Cerebellar cortex (tissue), 1 donor: Measurements from ENCODE around the gene CDK5RAP2.
"Not testable (repeated sequence)": the region's sequence is repeated elsewhere in the genome, so short reads cannot be mapped to it uniquely, and the experiment has no call there.

Experiments
- DNase-seq: peaks from one replicate; pipeline ENCODE4 v3.0.0-alpha.2; 2015; ENCODE audit warnings: low spot score

Gene CDK5RAP2

DNA sequence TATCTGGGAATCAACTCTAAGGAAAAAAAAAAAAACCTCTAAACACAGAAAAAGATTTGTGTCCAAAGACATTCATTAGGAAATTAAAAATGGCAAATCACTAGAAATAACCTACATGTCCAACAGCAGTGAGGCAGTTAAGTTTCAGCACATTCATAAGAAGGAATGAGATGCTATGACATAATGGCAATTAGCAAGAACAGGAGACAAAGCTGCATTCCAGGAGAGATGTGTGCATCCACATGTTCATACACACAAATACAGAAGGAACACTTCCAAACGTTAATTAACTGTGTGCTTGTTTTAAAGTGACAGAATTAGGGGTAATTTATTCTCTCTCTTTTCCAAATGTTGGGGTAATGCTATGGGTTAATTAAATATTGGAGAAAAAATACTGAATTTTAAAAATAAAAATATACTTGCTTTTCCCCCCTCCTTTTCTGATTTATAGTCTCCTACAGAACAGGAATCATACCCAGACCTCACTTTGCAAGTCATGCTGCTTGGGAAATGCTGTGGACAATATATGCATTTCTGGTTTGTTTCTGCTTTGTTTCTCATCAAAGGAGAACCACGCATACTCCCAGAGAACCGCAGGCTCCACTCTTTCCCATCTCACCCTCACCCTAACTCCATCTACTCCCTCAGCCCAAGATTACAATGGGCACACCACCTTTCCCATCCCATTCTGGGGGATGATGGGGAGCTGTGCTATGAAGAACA, 114.1 kb downstream of the CDK5RAP2 start:
- no peak for DNase-seq

DNA sequence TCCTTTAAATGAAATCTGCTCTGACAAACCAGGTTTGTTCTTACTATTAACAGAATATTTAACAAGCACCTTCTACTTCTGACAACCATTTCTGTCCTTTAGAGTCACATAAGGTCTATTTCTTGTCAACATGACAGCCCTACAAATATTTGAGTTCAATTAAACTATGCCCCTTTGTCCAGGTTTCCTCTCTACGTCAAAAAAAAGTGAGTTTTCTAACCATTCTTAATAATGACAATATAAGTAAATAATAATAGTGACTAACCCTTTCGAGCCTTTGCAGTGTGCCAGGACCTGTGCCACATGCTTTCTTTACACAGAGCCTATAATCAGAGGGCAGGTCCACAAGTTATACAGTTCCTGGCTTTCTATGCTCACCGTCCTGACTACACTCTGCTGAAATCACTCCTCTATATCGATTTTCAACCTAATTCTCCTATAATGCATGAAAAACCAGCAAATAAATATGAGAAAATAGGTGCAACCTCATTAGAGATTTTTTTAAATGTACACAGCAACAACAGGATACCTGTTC, 115.0 kb downstream of the CDK5RAP2 start:
- DNase-seq: no peak

DNA sequence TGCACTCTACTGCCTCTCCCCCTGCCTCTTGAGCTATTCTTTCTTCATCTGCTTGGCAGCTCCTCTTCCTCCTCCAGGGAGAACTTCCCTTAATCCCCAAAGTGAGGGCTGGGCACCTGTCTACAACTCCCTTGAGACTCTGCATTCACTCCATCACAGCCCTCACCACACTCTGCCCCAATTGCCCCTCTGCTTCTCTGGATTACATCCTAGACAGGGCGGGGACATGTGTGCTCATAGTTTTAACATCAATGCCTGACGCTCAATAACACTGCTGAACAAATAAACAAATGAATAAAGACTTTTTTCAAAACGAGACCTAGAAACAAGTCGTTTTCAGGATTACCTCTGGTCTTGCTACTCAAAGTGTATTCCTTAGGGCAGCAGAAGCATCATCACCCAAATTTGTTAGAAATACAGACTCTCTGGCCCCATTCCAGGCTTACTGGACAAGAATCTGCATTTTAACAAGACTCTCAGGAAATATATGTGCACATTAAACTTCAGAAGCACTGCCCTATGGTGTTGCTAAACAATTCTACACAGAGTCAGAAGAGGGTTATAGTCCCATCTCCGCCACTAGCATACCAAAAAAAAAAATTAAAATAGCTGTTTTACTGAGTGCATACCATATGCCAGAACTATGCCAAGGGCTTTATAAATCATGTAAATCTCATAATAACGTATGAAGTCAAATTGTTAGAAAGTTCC, 115.6 kb downstream of the CDK5RAP2 start:
- no peak for DNase-seq

DNA sequence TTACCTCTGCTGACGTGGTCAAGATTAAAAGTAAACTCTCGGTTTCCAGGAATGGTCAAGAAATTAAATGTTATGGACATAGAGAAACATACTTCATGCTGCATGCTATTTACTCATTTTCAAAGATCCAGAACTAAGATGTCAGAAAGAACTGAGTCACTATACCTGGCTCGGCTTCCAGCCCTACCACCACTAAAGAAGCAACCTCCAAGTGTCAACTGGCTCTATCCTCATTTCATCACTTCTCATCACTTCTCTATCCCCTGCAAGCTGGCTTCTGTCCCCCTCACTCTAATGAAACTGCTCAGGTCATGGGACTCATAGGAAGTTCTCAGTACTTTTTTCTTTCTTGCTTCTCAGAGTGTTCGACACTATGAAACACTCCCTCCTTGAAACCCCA, 116.2 kb downstream of the CDK5RAP2 start:
- DNase-seq: no peak

DNA sequence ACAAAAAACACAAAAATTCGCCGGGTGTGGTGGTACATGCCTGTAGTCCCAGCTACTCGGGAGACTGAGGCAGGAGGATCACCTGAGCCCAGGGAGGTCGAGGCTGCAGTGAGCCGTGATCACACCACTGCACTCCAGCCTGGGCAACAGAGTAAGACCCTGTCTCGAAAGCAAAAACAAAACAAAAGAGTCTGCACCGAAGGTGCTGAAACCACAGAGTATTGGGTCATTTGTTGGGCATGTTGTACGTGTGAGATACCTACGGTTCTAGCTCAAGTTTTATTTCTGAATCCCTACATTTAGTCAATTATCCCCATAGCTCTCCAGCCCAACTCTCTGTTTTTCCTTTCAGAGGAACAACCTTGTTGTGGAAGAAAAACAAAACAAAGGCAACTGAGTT, 118.3 kb downstream of the CDK5RAP2 start:
- not testable (repeated sequence) for DNase-seq

DNA sequence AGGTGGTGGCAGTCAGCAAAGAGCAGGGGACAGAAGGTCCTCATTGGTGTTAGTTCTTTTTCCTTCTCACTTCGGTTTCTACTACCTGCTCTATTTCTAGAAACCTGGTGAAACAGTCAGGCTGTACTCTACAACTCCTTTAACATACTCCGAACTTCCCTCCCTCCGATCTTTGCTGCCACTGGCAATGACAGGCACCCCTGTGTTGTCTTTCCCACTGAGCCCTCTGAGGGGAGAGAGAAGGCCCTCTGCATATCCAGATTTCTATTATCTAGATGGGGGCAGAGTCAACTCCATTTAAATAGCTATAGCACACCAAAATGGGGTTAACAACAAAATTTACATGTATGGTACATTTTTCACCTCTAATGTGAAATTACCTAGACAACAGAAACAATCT, 123.7 kb downstream of the CDK5RAP2 start:
- no peak for DNase-seq

DNA sequence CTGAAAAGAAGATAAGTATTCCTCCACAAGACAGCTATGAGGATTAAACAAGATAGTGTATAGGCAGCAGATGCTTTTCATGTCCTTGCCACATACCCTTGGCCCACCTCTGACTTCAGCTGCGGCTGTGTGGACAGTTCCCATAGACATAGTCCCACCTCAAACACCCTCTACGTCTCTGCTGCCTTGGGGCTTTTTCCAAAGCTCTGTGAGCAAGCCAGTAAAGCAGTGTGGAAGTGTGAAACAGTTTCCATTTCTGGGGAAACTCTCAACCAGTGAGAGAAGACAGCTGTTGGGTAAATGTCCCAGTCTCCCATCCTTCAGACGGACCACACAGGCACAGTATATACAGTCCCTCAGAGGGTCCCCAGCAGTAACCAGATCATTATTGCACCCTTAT, 125.5 kb downstream of the CDK5RAP2 start:
- no peak for DNase-seq

DNA sequence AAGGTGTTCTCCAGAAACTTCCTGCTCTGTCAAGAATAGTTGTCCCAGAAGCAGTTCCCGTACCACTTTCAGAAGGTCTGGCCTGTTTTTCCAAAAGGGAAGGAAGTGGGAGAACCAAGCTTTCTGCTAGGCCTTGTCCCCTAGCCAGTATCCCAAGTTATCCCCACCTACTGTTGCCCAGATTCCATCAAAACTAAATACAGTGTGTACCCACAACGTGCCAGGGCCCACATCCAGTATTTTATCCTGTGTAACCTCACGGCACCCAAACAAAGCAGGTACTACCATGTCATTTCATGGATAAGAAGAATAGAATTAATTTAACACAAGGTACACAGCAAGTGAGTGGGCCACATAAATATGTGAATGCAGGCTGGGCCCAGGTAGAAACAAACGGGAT, 126.2 kb downstream of the CDK5RAP2 start:
- no peak for DNase-seq

DNA sequence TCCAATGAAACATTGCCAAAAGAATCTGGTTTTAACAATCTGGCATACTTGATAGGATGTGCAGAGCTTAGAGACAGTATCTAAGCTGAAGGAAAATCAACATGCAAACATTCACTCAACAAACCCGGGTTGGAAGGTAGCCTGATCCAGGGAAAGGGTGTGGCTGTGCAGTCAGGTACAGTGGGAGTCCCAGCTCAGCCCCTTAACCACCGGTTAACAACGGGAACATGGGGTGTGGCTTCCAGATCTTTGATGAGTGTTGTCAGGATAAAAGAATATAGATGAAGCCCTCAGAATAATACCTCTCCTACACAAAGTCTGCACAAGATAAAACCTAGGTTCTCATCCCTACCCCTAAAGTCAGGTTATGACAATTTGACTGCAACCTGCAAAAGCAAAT, 127.3 kb downstream of the CDK5RAP2 start:
- DNase-seq: no peak

DNA sequence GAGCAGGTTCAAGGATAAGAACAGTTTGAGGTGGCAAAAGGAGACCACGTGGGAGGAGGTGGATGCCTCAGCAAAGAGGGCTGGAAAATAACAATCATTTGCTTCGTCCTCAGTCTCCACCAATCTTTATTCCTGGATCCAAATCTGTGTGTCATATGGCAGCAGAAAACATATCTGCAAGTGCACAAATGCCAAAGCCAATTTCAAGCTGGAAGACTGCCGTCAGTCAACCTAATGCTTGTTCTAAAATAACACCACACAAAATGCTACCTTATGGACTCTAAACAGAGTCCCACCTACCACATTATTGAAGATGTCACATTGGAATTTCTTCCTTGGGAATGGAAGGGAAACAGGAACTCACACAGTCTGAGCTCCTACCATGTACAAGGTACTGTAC, 129.1 kb downstream of the CDK5RAP2 start:
- DNase-seq: peak; percentile 27

DNA sequence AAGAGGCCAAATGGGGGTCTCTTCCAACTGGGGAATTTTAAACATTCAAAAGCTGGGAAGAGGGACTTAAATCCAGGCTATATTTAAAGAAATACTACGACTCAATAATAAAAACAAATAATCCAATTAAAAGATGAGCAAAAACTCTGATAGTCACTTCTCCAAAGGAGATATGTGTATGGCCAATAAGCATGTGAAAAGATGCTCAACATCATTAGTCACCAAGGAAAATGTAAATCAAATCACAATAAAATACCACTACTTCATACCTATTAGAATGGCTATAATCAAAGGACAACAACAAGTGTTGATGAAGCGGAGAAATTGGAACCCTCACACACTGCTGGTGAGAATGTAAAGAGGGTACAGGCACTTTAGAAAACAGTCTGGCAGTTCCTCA, 130.4 kb downstream of the CDK5RAP2 start:
- DNase-seq: no peak

DNA sequence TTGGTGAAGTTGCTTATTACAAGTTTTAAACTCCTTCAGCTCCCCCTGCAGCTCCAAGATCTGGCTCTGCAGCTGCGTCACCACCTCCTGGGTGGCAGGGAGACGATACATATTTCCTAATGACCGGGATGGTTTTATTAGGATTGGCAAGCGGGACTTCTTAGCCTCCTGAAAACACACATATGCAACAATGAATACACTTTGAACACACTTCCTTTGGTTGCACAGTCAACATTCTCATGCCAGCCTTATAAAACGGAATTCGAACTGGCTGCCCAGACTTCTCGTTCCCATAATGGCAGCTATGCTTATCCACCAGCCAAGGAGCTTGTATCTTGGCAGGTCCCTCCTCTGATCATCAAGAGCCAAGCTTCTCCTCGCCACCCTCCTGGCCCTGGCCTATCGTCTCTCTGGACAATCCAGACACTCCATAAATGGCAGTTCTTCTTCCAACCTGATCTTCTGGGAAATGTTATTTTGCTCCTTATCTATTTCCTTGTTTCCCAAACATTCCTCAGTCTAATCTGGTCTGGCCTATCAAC, 131.9 kb downstream of the CDK5RAP2 start:
- no peak for DNase-seq

DNA sequence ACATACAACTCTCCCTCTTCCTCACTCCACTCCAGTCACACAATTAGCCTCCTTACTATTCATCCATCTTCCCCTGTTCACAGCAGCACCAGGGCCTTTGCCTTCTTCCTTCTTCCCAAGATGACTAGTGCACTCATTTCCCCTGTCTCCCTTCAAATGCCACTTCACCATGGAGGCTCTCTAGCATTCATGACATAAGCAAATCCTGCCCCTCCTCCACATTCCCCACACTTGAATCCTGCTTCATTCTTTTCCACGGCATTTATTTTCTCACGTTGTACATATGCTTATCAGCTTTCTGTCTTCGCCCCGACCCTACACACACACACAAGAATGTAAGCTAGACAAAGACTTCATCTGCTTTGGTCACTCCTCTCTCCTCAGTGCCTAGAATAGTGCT, 133.3 kb downstream of the CDK5RAP2 start:
- DNase-seq: no peak

DNA sequence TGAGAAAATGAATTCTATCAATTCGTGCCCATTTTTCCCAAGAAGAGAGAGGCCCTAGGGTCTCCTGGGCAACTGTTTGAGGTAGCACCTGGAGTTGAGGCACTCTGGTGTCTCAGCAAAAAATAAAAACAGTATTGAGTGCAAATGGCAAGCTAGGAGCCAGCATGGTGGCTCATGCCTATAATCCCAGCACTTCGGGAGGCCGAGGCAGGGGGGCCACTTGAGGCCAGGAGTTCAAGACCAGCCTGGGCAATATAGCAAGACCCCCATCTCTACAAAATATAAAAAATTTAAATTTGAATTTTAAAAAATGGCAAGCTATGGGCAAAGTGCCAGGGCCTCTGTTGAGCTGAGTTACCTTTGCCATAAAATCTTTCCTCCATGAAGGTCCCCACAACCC, 136.0 kb downstream of the CDK5RAP2 start:
- no peak for DNase-seq

DNA sequence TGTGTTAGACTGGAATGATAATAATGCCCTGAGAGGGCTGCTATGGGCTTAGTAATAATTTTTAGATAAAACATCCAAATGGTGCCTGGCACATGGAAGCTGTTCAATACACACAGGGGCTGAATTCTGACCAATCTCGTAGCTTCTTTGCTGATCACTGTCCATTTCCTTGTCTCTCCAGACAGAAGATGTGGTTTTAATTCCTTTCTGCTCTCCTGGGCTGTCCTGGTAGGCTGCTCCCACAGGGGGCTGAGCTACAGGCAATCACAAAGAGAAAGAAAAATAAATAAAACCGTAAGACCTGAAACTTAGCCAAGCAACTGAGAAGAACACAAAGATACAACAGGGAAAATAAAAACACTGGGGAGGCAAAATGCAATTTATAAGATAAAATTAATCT, 136.5 kb downstream of the CDK5RAP2 start:
- no peak for DNase-seq

DNA sequence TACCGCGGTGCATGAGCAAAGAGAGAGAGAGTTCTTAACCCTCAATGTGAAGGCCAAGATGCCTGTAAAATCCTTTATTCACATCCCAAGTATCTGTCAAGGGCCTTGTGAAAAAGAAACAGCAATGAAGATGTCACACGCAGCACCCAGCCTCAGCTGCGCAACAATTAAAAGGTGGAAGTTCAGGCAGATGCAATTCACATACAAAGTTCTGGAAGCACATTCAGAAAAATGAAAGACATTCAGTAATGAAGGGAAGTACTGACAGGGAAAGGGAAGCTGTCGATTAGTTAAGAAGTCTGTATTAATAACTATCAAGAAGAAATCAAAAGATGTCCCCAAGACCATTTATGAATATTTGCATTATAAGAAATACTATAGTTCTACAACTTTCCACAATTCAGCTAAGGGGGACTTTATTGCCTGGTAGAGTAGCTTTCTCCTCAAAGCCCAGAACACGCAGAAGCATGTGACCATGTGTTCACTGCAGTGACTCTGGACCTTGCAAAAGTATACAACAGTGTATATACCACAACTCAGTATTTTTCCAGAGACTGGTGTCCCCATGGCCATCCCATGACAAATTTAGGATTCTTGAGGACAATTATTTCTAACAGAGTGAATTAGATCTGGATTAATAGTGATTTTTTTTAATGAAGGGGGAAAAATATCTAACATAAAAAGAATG, 137.5 kb downstream of the CDK5RAP2 start:
- no peak for DNase-seq

DNA sequence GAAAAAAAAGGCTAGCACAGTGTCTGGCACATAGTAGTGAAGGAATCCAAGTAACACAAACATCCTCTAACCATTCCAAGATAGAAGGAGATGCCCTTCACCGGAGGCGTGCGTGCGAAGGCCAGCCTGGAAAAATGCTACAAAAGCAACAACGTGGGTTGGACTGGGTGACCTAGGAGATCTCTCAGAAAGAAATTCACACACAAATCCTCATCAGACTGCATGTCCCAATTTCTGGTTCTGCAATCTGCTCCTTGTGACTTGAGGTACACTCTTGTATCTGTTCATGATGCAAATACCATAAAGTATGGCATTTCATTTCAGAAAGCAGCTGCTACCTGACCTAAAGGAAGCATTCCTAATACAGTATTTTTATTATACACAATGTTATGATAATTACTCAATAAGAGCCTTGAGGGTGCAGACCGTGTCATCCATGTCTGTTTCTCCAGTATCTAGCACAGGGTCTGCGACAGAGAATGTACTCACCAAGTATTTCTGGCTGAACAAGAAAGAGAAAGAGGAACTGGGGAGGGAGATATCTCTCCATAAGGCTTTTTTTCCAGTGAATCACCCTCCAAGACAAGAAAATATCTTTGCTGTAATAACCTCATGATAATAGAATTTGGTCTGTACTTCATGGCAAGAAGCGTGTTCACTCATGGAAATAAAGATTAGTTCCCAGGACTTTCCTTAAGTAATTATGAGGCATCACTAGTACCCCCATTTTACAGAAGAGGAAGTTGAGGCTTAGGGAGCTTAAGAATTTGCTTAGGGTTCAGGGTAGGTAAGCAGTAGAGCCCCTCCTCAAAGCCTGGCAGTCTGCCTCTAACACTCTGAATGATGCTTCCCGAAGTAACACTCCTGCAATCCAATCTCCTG, 138.3 kb downstream of the CDK5RAP2 start:
- no peak for DNase-seq

DNA sequence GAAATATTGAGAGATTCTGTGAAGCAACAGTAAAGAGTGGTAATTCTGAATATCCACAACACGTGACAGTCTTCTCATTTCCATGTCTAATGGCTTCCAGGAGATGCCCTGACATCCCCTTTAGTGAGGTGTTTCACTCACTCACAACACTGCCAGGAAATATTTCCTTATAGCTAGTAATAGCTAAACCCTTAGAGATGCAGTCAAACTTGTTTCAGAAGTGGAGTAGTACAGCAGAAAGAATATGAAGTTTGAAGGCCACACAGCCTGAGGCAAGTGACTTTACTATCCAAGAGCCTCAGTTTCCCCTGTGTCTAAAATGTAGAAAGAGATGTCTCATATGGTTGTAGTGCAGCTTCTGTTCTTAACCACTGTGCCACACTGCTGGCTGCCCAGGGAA, 139.2 kb downstream of the CDK5RAP2 start:
- no peak for DNase-seq

DNA sequence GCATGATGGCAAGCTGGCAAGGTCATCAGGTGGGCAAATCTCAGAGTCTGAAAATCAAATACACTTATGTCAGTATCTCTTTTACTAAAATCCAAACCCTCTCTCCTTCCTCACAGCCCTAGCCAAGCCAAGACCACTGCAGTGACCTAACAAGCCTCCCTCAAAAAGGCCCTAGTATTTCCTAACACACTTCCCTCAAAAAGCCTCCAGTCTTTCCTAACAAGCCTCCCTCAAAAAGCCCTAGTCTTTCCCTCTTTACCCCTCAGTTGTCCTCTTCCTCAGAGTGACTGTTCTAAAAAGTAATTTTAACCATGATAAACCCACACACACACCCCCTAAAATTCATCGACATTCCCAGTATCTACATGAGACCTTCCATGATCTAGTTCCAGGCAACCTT, 140.0 kb downstream of the CDK5RAP2 start:
- no peak for DNase-seq

DNA sequence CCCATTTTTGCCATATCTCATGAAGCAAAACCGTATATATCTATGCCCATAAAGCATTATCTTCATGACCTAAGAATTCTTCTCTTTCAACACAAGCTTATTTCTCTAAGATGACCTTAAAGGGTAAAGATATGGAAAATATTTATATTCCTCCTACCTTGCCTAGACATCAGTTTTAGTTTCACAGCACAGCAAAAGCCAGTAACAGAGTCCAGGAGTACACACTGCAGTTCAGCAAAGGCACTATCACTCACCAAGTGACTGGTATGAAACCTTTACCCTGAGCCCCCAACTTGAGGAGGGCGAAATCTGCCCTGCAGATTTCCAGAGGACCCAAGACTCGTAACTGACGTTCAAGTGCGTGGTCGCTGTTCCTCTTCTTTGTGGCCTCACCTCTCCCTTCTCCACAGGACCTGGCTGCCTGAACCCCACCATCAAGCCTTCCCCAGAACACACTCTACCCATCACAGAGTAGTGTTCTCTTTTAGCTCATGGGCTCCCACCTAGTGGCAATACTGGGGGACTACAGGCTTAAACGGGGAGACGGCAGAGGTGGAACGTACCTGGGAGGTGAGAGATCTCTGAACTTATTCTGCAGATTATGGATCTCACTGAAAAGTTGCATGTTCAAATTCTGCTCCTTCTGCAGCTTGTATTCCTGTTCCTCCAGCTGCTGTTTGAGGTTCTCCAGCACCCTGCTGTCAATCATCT, 141.0 kb downstream of the CDK5RAP2 start:
- DNase-seq: peak; percentile 27

DNA sequence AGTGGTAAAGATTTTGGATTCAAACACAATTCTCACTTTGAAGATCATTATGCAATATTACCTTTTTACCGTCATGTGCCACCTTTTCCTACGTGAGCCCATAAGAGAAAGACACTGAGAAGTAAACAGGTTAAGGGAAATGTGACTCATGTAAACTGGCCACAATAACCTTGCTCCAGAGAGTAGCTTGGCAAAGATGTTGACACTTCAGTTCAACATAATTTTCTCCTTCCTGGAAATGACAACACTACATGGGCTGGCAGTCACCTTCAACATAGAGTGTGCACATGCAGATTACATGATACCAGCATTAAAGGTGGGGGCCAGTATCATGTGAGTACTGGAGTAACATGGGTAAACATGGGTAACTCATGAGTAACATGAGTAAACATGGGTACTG, 141.9 kb downstream of the CDK5RAP2 start:
- DNase-seq: no peak
